ENCODE results near the gene KRT80.

KRT80 gene

DNA sequence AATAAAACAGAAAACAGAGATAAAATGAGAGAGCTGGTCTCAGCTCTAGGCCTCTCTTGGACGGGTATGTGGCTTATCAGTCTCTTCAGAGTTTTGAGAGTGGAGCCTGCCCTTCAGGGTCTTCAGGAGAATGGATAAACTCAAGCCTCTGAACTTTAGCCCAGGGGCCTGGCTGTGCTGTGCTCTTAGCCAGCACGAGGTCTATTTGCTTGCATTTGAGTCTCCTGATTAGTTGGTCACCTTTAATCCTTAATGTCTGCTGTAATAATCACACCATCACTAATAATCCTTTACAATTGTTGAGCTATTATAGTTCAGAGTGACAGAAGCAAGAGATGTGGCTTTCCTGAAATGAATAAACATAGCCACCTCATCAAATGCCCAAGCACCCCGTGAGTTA lies 24.3 kb downstream of the KRT80 start:
- no peak for DNase-seq (ENCODE audit: insufficient read length)
- FAIRE-seq = no peak
- TF ChIP-seq POLR2A (IDR thresholded peaks at IDR 0.05; ENCODE audit: low read depth, low read length) (no peak), POLR2AphosphoS5 (IDR thresholded peaks at IDR 0.05; ENCODE audit: low read depth, low read length) (no peak), TAF1 (IDR thresholded peaks at IDR 0.05; ENCODE audit: borderline replicate concordance, low read depth, low read length) (no peak)

DNA sequence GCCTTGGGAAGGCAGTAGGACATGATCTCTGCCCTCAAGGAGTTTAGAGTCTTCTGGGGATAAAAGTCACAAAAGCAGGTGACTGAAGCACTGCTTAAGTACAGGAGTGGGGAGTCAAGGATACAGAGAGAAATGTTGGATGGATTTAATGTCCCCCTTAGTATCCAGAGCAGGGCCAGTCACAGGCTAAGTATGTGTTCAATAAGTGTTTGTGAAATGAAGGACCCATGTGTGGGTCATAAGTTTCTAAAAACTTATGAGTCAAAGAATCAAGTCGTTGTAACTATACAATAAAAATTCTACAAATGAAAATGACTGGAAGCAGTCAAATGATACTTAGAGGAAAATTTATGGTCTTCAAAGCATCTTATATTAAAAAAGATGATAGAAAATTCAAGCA lies 25.1 kb downstream of the KRT80 start:
- FAIRE-seq = no peak
- DNase-seq (ENCODE audit: insufficient read length) = no peak
- TF ChIP-seq POLR2A (IDR thresholded peaks at IDR 0.05; ENCODE audit: low read depth, low read length) (no peak), POLR2AphosphoS5 (IDR thresholded peaks at IDR 0.05; ENCODE audit: low read depth, low read length) (no peak), TAF1 (IDR thresholded peaks at IDR 0.05; ENCODE audit: borderline replicate concordance, low read depth, low read length) (no peak)

DNA sequence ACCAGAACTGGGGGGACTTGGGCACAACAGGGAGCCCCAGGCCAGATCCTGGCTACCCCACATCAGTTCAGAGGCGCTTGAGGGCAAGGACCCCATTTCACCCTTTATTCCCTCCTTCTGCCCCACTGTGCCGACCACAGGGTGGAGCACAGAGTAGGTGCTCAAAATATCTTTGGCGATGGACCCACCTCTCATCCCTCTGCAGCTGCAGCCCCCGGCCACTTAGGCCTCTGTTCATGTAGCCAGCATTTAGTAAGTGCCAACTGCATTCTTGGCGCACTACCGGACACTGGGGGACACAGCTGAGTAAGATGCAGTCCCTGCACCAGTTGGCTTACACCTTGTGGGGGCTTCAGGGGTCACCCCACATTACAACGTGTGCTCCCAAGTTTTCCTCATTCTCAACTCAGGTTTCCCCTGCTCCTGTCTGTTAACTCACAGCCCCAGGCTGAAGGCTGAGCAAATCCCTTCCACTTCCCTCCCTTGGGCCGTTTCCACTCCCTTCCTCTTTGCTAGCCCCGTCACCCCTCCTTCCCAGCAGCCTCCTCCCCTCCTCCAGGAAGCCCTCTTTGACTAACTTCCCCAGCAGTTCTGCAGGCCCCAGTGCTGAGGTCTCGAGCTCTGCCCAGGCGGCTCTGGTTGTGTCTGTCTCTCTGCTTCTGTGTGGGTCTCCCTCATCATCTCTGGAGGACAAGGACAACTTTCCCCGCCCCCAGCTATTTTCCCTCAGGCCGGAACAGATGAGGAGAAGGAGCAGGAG lies 26.5 kb downstream of the KRT80 start:
- FAIRE-seq (no peak), DNase-seq (ENCODE audit: insufficient read length) (no peak)
- no peak for TF ChIP-seq POLR2A (IDR thresholded peaks at IDR 0.05; ENCODE audit: low read depth, low read length)
- no peak for TF ChIP-seq POLR2AphosphoS5 (IDR thresholded peaks at IDR 0.05; ENCODE audit: low read depth, low read length)
- no peak for TF ChIP-seq TAF1 (IDR thresholded peaks at IDR 0.05; ENCODE audit: borderline replicate concordance, low read depth, low read length)

DNA sequence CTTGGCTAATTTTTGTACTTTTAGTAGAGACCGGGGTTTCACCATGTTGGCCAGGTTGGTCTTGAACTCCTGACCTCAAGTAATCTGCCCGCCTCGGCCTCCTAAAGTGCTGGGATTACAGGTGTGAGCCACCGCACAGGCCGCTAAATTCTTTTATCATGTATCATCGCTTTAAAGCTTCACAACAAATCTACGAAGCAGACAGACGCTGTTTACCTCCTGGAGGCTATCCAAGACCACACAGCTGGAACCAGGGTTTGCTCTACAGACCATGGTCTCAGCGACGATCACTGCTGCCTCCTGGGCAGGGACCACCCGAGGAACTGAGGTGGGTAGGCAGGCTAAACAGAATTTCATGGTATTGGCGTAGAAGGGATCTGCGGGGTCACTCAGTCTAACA lies 27.2 kb downstream of the KRT80 start:
- no peak for TF ChIP-seq POLR2A (IDR thresholded peaks at IDR 0.05; ENCODE audit: low read depth, low read length)
- no peak for TF ChIP-seq POLR2AphosphoS5 (IDR thresholded peaks at IDR 0.05; ENCODE audit: low read depth, low read length)
- TF ChIP-seq TAF1 (IDR thresholded peaks at IDR 0.05; ENCODE audit: borderline replicate concordance, low read depth, low read length) = no peak
- no peak for FAIRE-seq
- DNase-seq (ENCODE audit: insufficient read length) = no peak

DNA sequence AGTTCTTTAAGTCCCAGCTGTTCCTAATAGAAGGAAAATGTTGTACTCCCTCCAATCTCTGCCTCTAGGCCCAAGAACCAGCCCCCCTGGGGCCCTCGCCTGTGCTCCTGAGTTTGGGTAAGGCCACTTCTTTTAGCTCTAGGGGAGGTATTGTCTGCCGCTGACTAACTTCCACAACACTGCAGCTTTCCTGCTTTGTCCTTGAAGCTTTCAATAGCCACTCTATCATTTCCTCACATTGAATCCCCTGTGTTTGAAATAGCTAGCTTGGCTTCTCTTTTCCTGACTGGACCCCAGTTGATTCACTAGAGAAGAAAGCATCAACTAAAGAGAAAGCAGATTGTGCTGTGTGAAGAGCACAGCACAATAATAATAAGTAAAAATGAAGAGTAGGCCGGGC lies 28.8 kb downstream of the KRT80 start:
- TF ChIP-seq TAF1 (IDR thresholded peaks at IDR 0.05; ENCODE audit: borderline replicate concordance, low read depth, low read length) (no peak), POLR2AphosphoS5 (IDR thresholded peaks at IDR 0.05; ENCODE audit: low read depth, low read length) (no peak), POLR2A (IDR thresholded peaks at IDR 0.05; ENCODE audit: low read depth, low read length) (no peak)
- DNase-seq (ENCODE audit: insufficient read length) = no peak
- FAIRE-seq = no peak

DNA sequence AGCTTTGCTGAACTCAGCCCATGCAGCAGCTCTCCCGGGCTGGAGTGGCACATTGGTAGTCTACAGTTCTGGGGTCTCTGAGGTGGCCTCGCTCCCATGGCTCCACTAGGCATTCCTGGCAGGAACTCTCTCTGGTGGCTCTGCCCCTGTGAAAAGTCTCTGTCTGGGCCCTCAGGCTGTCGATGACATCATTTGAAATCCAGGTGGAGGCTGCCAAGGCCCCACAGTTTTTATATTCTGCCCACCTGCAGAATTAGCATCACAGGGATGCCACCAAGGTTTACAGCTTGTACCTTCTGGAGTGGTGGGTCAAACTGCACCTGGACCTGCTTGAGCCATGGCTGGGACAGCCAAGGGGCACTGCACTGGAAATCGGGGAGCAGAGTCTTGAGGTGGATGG lies 31.6 kb downstream of the KRT80 start:
- no peak for FAIRE-seq
- TF ChIP-seq POLR2AphosphoS5 (IDR thresholded peaks at IDR 0.05; ENCODE audit: low read depth, low read length) (no peak), POLR2A (IDR thresholded peaks at IDR 0.05; ENCODE audit: low read depth, low read length) (no peak), TAF1 (IDR thresholded peaks at IDR 0.05; ENCODE audit: borderline replicate concordance, low read depth, low read length) (no peak)

DNA sequence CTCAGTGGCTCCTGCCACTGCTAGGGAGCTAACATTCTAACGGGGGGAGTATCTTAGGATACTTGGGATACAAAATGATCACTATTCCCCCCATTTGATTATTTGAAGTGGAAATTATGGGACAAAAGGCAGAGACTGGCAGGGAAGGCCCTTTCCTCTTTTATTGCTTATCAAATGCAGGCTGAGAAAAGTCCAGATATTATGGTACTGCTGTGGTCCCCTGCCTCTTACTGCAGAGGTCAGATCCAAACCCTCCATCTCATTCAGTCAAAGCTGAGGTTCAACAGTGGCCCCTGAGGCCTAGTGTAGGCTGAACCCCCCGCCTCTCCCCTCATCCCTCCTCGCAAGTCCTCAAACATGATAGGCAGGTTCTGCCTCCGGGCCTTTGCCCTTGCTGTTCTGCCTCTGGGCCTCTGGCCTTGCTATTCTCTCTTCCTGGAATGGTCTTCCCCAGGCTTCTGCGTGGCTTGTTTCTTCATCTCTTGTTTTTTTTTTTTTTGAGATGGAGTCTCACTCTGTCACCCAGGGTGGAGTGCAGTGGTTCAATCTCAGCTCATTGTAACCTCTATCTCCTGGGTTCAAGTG lies 34.2 kb downstream of the KRT80 start:
- FAIRE-seq (no peak), DNase-seq (ENCODE audit: insufficient read length) (no peak)
- TF ChIP-seq POLR2A (IDR thresholded peaks at IDR 0.05; ENCODE audit: low read depth, low read length) (no peak), TAF1 (IDR thresholded peaks at IDR 0.05; ENCODE audit: borderline replicate concordance, low read depth, low read length) (no peak), POLR2AphosphoS5 (IDR thresholded peaks at IDR 0.05; ENCODE audit: low read depth, low read length) (no peak)

More for the DNA sequence above, 31.6 kb downstream of the KRT80 start:
- no peak for DNase-seq (ENCODE audit: insufficient read length)

DNA sequence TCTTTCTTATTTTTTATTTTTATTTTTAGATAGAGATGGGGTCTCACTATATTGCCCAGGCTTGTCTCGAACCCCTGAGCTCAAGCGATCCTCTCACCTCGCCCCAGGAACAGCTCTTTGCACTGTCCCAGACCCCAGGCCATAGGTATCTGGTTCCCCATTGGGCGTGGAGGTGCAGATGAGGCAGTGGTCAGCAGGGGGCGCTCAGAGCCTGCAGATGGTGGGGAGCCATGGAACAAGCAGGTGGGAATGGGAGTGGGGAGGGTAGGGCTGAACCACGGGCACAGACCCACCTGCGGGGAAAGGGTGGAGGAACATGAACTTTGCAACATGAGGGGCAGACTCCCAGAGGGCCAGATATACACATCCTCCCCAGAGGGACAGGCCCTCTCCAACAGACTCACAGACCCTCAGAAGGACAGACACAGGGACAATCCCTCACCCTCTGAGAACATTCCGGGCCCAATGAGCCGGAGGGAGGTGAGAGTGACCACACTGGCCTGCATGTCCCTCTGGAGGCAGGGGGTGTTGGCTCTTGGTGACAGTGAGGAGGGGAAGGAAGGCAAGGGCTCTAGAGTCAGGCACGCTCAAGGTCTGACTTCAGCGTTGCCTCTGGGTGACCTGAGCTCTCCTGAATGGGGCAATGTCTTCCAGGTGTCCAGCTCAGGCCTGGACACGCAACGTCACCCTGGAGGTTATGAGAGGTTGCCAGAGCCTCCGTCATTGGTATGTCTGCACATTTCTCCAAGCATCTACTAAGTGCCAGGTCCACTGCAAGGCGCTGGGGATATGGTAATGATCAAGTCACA lies 34.9 kb downstream of the KRT80 start:
- FAIRE-seq (no peak), DNase-seq (ENCODE audit: insufficient read length) (peak; percentile 69)
- TF ChIP-seq TAF1 (IDR thresholded peaks at IDR 0.05; ENCODE audit: borderline replicate concordance, low read depth, low read length) = no peak
- no peak for TF ChIP-seq POLR2A (IDR thresholded peaks at IDR 0.05; ENCODE audit: low read depth, low read length)
- no peak for TF ChIP-seq POLR2AphosphoS5 (IDR thresholded peaks at IDR 0.05; ENCODE audit: low read depth, low read length)

DNA sequence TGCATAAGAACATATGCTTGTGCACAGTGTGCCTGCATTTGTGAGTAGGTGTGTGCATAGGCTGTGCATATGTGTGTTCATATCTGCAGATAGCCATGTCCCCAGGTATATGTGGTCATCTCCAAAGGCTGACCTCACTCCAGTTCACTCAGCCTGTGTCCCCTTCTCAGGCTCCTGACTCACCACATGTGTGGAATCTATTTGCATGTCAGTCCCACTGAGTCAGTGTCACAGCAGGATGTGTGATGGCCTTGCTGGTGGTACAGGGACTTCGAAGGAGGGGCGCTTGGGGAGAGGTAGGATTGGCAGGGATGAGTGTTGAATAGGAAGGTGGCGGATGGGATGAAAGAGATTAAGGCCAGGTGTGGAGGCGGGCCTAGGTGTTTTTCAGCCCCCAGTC lies 35.5 kb downstream of the KRT80 start:
- DNase-seq (ENCODE audit: insufficient read length) = no peak
- TF ChIP-seq POLR2AphosphoS5 (IDR thresholded peaks at IDR 0.05; ENCODE audit: low read depth, low read length) (no peak), TAF1 (IDR thresholded peaks at IDR 0.05; ENCODE audit: borderline replicate concordance, low read depth, low read length) (no peak), POLR2A (IDR thresholded peaks at IDR 0.05; ENCODE audit: low read depth, low read length) (no peak)
- no peak for FAIRE-seq

DNA sequence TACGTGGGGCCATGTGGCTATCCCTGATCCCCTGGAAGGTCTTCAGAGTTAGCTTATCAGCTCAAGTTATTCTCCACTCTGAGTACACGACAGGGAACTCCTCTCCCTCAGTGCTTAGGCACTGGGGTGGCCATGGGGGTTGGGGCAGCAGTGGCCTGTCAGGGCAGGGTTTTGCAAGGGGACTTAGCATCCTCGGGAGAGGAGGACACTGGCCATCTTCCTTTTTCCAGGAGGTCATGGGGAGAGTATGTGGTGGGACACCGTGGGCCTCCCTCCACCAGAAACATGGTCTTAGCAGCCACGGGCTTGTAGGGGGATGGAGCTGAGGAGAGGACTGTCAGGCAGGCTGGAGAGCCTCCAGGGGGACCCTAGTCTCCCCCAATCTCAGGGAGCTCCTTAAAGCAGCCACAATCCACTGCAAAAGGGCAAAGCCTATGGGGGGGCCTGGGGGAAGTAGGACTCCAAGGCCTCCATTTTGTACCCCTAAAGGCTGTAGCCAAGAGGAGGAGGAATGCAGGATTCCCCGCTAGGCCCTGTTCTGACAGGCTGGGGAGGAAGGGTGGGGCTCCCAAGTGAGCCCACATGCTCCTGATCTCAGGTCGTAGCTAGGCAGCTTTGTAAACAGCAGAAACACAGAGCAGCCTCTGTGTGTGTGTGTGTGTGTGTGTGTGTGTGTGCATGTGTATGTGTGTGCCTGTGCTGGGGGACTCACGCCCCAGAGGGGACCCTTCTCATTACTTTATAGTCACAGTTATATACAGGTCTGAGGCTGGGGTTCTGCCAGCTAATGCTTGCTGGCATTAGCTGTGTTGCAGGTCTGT lies 36.6 kb downstream of the KRT80 start:
- FAIRE-seq (no peak), DNase-seq (ENCODE audit: insufficient read length) (no peak)
- TF ChIP-seq TAF1 (IDR thresholded peaks at IDR 0.05; ENCODE audit: borderline replicate concordance, low read depth, low read length) (no peak), POLR2AphosphoS5 (IDR thresholded peaks at IDR 0.05; ENCODE audit: low read depth, low read length) (no peak), POLR2A (IDR thresholded peaks at IDR 0.05; ENCODE audit: low read depth, low read length) (no peak)

DNA sequence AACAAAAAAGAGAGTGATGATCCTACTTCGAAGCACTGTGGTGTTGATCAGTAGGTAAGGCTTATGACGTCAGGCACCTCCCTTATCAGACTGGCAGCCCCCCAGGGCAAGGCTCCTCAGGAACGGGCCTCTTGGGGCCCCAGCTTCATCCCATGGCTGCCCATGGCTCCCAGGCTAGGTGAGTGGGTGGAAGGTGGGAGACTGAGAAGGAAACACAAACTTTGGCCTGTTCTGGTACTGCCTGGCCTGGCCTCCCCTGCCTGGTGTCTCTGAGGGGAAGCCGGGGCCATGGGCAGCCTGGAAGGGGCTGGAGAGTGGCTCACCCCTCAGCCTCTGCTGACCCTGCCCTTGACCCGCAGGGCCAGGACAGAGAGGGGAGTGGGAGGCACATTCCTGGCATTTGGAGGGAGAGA lies 38.9 kb downstream of the KRT80 start:
- TF ChIP-seq POLR2AphosphoS5 (IDR thresholded peaks at IDR 0.05; ENCODE audit: low read depth, low read length) = no peak
- TF ChIP-seq POLR2A (IDR thresholded peaks at IDR 0.05; ENCODE audit: low read depth, low read length) = no peak
- no peak for TF ChIP-seq TAF1 (IDR thresholded peaks at IDR 0.05; ENCODE audit: borderline replicate concordance, low read depth, low read length)
- FAIRE-seq = no peak
- DNase-seq (ENCODE audit: insufficient read length) = no peak

All from GM12892 (cell line).